Muscle of arm (tissue), 12 donors: ENCODE measurements around the gene PAX2. TPM values are rescaled to one million over a fixed set of nuclear protein-coding genes. Genes with fewer than 3 reads are reported as not detected.

Source experiments
- DNase-seq: peaks from one replicate; pipeline ENCODE4 v3.0.0-alpha.2; 2013
- polyA plus RNA-seq, 12 donors: library from polyadenylated mRNA; unstranded; fragments of 120-200 nt; gene quantifications; one replicate each; pipeline ENCODE4 v1.2.1, GENCODE V29; 2013; ENCODE audit not compliant: insufficient read length in 12 of 12

Gene PAX2
- polyA plus RNA-seq, 12 donors, result 0.03 to 1.5 (median 0.22) TPM; not detected in 7

- no peak for DNase-seq
Observed at GRCh38 chr10:100812978-100813377, 67.6 kb downstream of the PAX2 start.

- DNase-seq, result no peak
Observed at GRCh38 chr10:100814751-100815474, 69.5 kb downstream of the PAX2 start.

- DNase-seq, result no peak
Observed at GRCh38 chr10:100816671-100817070, 71.3 kb downstream of the PAX2 start.

GRCh38 chr10:100817268-100817839 lies 72.0 kb downstream of the PAX2 start:
- no peak for DNase-seq

DNA sequence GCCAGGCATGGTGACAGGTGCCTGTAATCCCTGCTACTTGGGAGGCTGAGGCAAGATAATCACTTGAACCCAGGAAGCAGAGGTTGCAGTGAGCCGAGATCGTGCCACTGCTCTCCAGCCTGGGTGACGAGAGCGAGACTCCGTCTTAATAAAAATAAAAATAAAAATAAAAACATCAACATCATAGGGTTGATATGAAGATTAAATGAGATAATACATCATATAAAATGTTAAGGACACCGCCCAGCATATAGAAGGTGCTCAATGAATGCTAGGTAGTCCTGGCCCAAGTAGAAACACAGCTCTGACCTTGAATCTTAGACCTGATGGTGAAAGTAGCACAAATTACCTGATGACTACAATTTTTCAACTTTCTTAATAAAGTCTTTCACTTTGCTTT lies 74.0 kb downstream of the PAX2 start:
- no peak for DNase-seq

DNA sequence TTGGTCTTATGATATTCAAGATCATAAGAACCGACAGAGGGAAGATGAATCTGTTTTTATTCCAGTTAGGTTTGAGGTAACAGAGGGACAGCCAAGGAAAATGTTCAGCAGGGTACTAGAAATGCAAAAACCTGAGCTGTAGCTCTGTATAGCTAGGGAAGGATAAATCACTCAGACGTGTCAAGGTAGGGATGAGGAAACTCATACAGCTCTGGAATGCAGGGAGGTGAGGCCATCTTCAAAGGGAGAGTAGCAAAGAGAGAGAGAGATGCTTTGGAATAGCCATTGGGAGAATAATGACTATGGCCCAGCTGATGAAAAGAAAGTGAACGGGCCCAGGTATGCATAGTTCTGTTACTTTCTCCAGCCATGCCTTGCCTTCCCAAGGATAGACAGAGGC lies 77.8 kb downstream of the PAX2 start:
- no peak for DNase-seq

DNA sequence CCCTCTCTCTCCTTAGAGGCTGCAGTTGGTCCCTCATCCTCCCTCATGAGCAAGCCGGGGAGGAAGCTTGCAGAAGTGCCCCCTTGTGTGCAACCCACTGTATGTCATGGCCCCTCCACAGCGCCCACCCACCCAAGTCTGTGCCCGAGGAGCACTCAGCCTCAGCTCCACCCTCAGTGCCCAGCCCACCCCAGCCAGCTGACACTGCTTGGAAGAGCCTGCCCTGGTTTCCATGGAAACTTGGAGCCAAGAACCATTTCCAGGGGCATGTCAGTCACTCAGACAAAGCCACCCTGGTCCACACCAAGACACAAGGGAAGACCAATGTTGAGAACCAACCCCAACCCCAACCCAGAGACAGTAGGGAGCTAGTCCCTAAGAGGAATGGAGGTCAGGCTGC lies 79.5 kb downstream of the PAX2 start:
- DNase-seq, result no peak

DNA sequence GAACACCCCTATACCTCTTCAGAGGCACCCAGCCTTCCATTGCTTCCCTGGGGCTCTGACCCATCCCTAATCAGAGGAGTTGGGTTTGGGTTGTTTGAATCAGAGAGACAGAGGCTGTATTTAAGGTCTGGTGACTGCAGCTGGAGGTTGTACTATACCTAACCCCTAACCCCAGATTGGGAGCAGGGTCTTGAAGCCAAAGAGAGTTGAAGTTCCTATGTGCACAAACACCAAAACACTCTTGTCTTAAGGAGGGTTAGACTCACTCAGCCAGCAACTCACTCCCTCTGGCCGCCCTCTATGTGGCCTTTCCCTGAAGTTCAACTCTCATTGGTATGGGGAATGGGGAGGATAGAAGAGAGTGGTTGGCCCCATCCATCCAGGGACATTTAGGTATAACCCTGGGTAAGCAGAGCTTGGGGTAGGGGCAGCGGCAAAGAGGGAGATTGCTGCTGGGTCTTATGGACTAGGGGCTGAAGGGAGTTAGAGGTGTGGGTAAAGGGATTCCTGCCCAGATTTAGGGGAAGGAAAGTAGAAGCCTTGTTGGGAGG lies 80.0 kb downstream of the PAX2 start:
- DNase-seq, result no peak

- no peak for DNase-seq
Observed at GRCh38 chr10:100826031-100826651, 80.8 kb downstream of the PAX2 start.

DNA sequence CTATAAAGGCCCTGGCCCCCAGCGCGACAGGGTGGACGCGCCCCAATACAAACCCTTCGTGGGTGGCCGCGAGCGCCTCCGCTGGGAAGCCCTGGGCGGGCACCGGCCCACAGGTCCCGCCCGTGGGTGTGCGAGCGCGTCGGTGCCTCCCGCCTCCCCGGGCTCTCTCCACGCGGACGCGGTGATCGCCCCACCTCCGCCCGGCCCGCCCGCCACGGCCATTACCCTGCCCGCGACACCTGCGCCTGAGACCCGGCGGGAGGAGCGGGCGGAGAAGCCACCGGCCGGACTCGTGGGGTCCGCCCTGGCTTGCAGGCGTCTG lies 81.2 kb downstream of the PAX2 start:
- no peak for DNase-seq

GRCh38 chr10:100826983-100827818 lies 81.8 kb downstream of the PAX2 start:
- DNase-seq, result no peak

GRCh38 chr10:100827819-100828737 lies 82.7 kb downstream of the PAX2 start:
- DNase-seq, result no peak

DNA sequence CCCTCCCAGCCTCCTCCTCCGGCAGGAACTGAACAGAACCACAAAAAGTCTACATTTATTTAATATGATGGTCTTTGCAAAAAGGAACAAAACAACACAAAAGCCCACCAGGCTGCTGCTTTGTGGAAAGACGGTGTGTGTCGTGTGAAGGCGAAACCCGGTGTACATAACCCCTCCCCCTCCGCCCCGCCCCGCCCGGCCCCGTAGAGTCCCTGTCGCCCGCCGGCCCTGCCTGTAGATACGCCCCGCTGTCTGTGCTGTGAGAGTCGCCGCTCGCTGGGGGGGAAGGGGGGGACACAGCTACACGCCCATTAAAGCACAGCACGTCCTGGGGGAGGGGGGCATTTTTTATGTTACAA lies 83.3 kb downstream of the PAX2 start:
- DNase-seq, result no peak

GRCh38 chr10:100829097-100829870 lies 83.9 kb downstream of the PAX2 start:
- DNase-seq, result no peak

DNA sequence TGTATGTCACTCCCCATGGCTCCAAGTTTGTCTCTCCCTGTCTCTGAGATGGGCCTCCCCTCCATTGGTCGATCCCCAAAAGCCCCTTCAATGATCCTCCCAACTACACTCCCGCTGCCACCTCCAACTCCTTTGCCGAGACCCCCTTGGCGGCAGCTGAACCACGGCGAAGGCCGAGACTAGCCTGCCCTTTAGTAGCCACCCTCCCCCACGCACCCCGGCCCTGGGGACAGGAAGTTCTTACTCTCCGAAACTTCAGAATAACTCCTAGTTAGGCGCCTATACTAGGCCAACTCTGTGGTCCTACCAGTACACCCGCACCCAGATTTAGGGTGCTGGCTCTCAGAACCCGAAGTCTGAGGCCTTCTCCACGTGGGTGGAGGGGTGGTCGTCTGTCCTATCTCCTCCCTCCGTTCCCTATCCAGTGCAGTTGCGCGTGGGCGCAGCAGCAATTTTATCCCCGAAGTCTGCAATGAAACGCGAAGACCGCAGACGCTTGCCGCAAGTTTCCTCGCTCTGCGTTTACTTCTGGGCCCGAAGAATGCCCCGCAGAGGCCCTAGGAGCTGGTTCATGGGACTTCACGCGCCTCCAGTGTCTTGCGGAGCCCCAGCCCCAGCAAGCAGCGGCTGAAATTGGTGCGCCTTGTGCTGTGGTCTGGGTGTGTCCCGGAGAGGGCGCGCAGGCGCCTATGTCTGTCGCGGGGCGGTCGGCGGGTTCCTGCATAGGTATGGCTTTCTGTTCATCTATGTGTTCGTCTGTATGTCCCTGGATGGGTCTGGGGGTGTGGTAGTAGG lies 84.7 kb downstream of the PAX2 start:
- no peak for DNase-seq

- DNase-seq, result no peak
Observed at GRCh38 chr10:100830728-100831111, 85.3 kb downstream of the PAX2 start.

- DNase-seq, result no peak
Observed at GRCh38 chr10:100831742-100832141, 86.4 kb downstream of the PAX2 start.

- DNase-seq, result no peak
Observed at GRCh38 chr10:100835810-100836209, 90.4 kb downstream of the PAX2 start.

DNA sequence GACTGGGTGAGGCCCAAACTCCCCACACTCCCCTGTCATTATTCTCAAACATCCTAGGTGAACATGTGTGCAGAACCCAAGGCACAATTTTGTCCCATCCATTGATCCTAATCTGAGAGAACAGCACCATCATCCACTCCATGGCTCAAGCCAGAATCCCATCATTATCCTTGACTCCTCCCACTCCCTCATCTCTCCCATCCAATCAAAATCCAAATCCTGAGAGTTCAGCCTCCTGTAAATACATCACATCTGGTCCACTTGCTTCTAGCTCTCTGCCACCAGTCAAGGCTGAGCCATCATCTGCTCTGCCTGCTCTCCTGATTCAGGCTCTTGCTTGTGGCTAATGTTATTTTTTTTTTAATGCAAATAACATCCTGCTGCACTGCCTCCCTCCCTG lies 91.5 kb downstream of the PAX2 start:
- DNase-seq, result no peak

GRCh38 chr10:100837300-100837699 lies 91.9 kb downstream of the PAX2 start:
- DNase-seq, result no peak
